ENCODE measurements around the gene DST.
A peak's percentile ranks its signal among the peaks of the same experiment; 100 is the strongest.
"Not testable (repeated sequence)": the region's sequence is repeated elsewhere in the genome, so short reads cannot be mapped to it uniquely, and the experiment has no call there.

DST gene

GRCh38 chr6:56511591-56511990 is 131.1 kb downstream of the DST start:
- DNase-seq, result no peak

- DNase-seq, result no peak
Observed at GRCh38 chr6:56510984-56511531, 131.6 kb downstream of the DST start.

GRCh38 chr6:56509031-56509430 is 133.7 kb downstream of the DST start:
- DNase-seq, result no peak

- DNase-seq, result no peak
Observed at GRCh38 chr6:56507517-56507916, 135.2 kb downstream of the DST start.

- no peak for DNase-seq
Observed at GRCh38 chr6:56505512-56506260, 137.0 kb downstream of the DST start.

- no peak for DNase-seq
Observed at GRCh38 chr6:56501993-56502392, 140.7 kb downstream of the DST start.

GRCh38 chr6:56499095-56499494 is 143.6 kb downstream of the DST start:
- no peak for DNase-seq

- no peak for DNase-seq
Observed at GRCh38 chr6:56497691-56498090, 145.0 kb downstream of the DST start.

- no peak for DNase-seq
Observed at GRCh38 chr6:56497240-56497639, 145.4 kb downstream of the DST start.

- DNase-seq, result not testable (repeated sequence)
Observed at GRCh38 chr6:56496650-56497049, 146.0 kb downstream of the DST start.

- DNase-seq, result no peak
Observed at GRCh38 chr6:56495654-56496053, 147.0 kb downstream of the DST start.

- peak; percentile 15 for DNase-seq
Observed at GRCh38 chr6:56491606-56492328, 150.9 kb downstream of the DST start.

GRCh38 chr6:56490993-56491392 is 151.7 kb downstream of the DST start:
- DNase-seq, result peak; percentile 57

- DNase-seq, result no peak
Observed at GRCh38 chr6:56489559-56489958, 153.1 kb downstream of the DST start.

- DNase-seq, result no peak
Observed at GRCh38 chr6:56488281-56488680, 154.4 kb downstream of the DST start.

- peak; percentile 75 for DNase-seq
Observed at GRCh38 chr6:56486681-56487080, 156.0 kb downstream of the DST start.

GRCh38 chr6:56484669-56485068 is 158.0 kb downstream of the DST start:
- DNase-seq, result no peak

GRCh38 chr6:56483929-56484328 is 158.8 kb downstream of the DST start:
- no peak for DNase-seq

GRCh38 chr6:56482525-56482924 is 160.2 kb downstream of the DST start:
- DNase-seq, result no peak

GRCh38 chr6:56481957-56482356 is 160.7 kb downstream of the DST start:
- DNase-seq, result no peak

GRCh38 chr6:56480654-56481337 is 161.9 kb downstream of the DST start:
- DNase-seq, result no peak

- no peak for DNase-seq
Observed at GRCh38 chr6:56480246-56480645, 162.4 kb downstream of the DST start.

- no peak for DNase-seq
Observed at GRCh38 chr6:56479381-56479780, 163.3 kb downstream of the DST start.

- DNase-seq, result no peak
Observed at GRCh38 chr6:56478202-56478601, 164.5 kb downstream of the DST start.
